CD14-positive monocyte (primary cell): ENCODE measurements around the gene EEA1. TPM values are rescaled to one million over a fixed set of nuclear protein-coding genes. Genes with fewer than 3 reads are reported as not detected.

ENCODE experiments used
- DNase-seq, 3 donors: peaks; one replicate each; pipeline ENCODE4 v3.0.0-alpha.2; 2011 to 2022
- H2AFZ ChIP-seq: 2 replicates; pipeline ENCODE4 v1.6.0; 2012; ENCODE audit warnings: mild to moderate bottlenecking, low read depth, low read length, inconsistent platforms; ENCODE audit not compliant: insufficient read depth, poor library complexity, severe bottlenecking
- H3K27ac ChIP-seq, 2 donors: 1 replicate in 1 of 2; 2 replicates in 1 of 2; pipeline ENCODE4 v1.5.1; 2012 to 2013; ENCODE audit warnings: low read length in 2 of 2, control low read depth in 1 of 2, inconsistent platforms in 1 of 2, low read depth in 1 of 2, mild to moderate bottlenecking in 1 of 2
- H3K27me3 ChIP-seq, 2 donors: one replicate each; pipeline versions ENCODE4 v1.6.0 to v1.6.1; 2011 to 2013; ENCODE audit warnings: low read length in 2 of 2; ENCODE audit not compliant: control insufficient read depth in 2 of 2, insufficient read depth in 2 of 2
- H3K36me3 ChIP-seq, 2 donors: replicated peaks in 1 of 2; 1 replicate in 1 of 2; 2 replicates in 1 of 2; pipeline versions ENCODE4 v1.5.1 to v1.6.1; 2012 to 2013; ENCODE audit warnings: low read length in 2 of 2, control low read depth in 1 of 2, inconsistent platforms in 1 of 2, mild to moderate bottlenecking in 1 of 2; ENCODE audit not compliant: insufficient read depth in 2 of 2, control insufficient read depth in 1 of 2
- H3K4me1 ChIP-seq, 2 donors: 1 replicate in 1 of 2; 2 replicates in 1 of 2; pipeline versions ENCODE4 v1.5.1 to v1.6.1; 2012 to 2013; ENCODE audit warnings: low read length in 2 of 2, control low read depth in 1 of 2, inconsistent platforms in 1 of 2, mild to moderate bottlenecking in 1 of 2, moderate library complexity in 1 of 2; ENCODE audit not compliant: insufficient read depth in 2 of 2, control insufficient read depth in 1 of 2
- H3K4me2 ChIP-seq: replicated peaks from 2 replicates; pipeline ENCODE3; 2012; ENCODE audit warnings: low read length, moderate library complexity, mild to moderate bottlenecking; ENCODE audit not compliant: poor library complexity, severe bottlenecking; ENCODE audit errors: extremely low read depth
- H3K4me3 ChIP-seq, 3 experiments: fragments of 200-600 bp in 1 of 3; sonication (generic) in 1 of 3; replicated peaks in 1 of 3; 1 replicate in 2 of 3; 2 replicates in 1 of 3; pipeline ENCODE4 v1.5.1; 2011 to 2013; ENCODE audit warnings: low read length in 3 of 3, mild to moderate bottlenecking in 3 of 3, control low read depth in 2 of 3, low read depth in 2 of 3, inconsistent platforms in 1 of 3, moderate library complexity in 1 of 3
- H3K79me2 ChIP-seq: 2 replicates; pipeline ENCODE4 v1.6.0; 2012; ENCODE audit warnings: mild to moderate bottlenecking, control low read depth, inconsistent platforms, low read length, moderate library complexity; ENCODE audit not compliant: insufficient read depth
- H3K9ac ChIP-seq: 2 replicates; pipeline ENCODE4 v1.6.0; 2017; ENCODE audit warnings: low read length, mild to moderate bottlenecking; ENCODE audit not compliant: insufficient read depth, poor library complexity, severe bottlenecking
- H3K9me3 ChIP-seq, 2 donors: replicated peaks in 1 of 2; 1 replicate in 1 of 2; 2 replicates in 1 of 2; pipeline versions ENCODE4 v1.5.1 to v1.6.1; 2012 to 2013; ENCODE audit warnings: low read length in 2 of 2, control low read depth in 1 of 2; ENCODE audit not compliant: control insufficient read depth in 1 of 2, insufficient read depth in 1 of 2
- H4K20me1 ChIP-seq: 2 replicates; pipeline ENCODE4 v1.6.0; 2012; ENCODE audit warnings: mild to moderate bottlenecking, low read length, control low read depth, moderate library complexity; ENCODE audit not compliant: insufficient read depth
- H3K27ac Mint-ChIP-seq, 7 donors: one replicate each; pipeline ENCODE4 v1.8.0; 2020; ENCODE audit warnings: mild to moderate bottlenecking in 7 of 7, mixed read lengths in 7 of 7, moderate library complexity in 6 of 7, inconsistent platforms in 2 of 7
- H3K27me3 Mint-ChIP-seq, 3 donors: one replicate each; pipeline ENCODE4 v1.8.0; 2021 to 2022; ENCODE audit warnings: low read depth in 3 of 3, mild to moderate bottlenecking in 3 of 3, mixed read lengths in 3 of 3, moderate library complexity in 3 of 3, inconsistent platforms in 1 of 3
- H3K36me3 Mint-ChIP-seq, 2 donors: one replicate each; pipeline ENCODE4 v1.8.0; 2020; ENCODE audit warnings: mixed read lengths in 2 of 2, inconsistent platforms in 1 of 2, mild to moderate bottlenecking in 1 of 2
- H3K4me1 Mint-ChIP-seq: one replicate; pipeline ENCODE4 v1.8.0; 2020; ENCODE audit warnings: mild to moderate bottlenecking, mixed read lengths
- H3K4me3 Mint-ChIP-seq, 2 donors: one replicate each; pipeline ENCODE4 v1.8.0; 2020; ENCODE audit warnings: mild to moderate bottlenecking in 2 of 2, mixed read lengths in 2 of 2, moderate library complexity in 1 of 2
- H3K9me3 Mint-ChIP-seq, 7 donors: one replicate each; pipeline ENCODE4 v1.8.0; 2020 to 2022; ENCODE audit warnings: mixed read lengths in 7 of 7, mild to moderate bottlenecking in 6 of 7, moderate library complexity in 6 of 7, inconsistent platforms in 2 of 7
- WGBS: methylation state at CpG from one replicate; pipeline ENCODE4 v1.1.5; 2013; ENCODE audit warnings: missing lambda C conversion rate; ENCODE audit not compliant: insufficient coverage; 5-methylcytosine and 5-hydroxymethylcytosine counted together
- intact Hi-C, 2 donors: fragments of 100-400 bp; cut with micrococcal nuclease; formaldehyde crosslinking; loops; one replicate each; pipeline versions ENCODE4 v1.15.0 to v1.15.1; 2023
- polyA plus RNA-seq, 3 donors: library from polyadenylated mRNA; depleted of rRNA in 1 of 3; unstranded in 2 of 3; stranded (reverse) in 1 of 3; fragments of 300-500 nt in 2 of 3; fragments of >200 nt in 1 of 3; fragmentation: Illumina TruSeq in 2 of 3; gene quantifications; 1 replicate in 2 of 3; 2 replicates in 1 of 3; pipeline ENCODE4 v1.2.3, GENCODE V29; 2012 to 2021
- TF ChIP-seq, protein P1 (sequence below): fragments of 200-600 bp; IDR thresholded peaks from one replicate; pipeline ENCODE4 v1.8.0; 2022; ENCODE audit warnings: antibody characterized with exemption, mild to moderate bottlenecking

The EEA1 gene
- polyA plus RNA-seq, 3 donors, result 3.0 to 10.7 (median 3.6) TPM

DNA sequence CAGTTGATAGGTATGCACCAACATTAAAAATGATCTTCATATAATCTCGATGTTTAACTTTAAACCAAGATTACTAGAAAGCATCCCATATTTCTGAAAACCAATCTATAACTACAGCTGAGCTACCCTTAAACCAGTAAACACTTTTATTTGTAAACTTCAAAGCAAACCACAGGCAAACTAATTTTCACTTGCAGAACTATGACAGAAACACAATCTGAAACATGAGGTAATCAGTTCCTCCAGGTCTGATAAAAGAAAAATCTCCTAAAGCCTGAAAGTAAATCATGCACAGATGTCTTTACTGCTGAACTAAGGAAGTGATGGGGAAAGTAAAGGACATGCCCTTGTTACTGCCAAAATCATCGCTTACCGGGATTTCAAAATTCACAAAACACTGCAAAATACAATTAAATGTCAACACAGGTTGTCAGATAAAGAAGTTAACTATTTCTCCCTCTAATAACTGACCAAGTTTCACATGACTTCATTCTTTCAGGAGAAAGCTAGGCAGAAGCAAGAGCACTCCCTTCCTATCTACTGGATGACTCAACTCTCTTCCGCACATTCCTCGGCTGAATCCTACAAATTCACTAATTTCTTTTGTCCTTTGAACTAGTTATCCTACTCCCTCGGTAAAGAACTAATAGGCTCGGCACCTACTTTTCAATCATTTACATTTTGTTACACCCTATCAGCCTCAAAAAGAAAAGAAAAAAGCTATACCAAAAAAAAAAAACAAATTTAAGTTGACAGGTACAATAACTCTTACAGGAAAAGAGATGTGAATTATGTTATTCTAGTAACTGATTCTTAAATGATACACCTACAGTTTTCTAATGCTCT, 1.4 kb downstream of the EEA1 start:
- peaks cover 0 to 2% (median 0%) of the 10 kb centered on the region in 7 donors for H3K9me3 Mint-ChIP-seq
- Histone ChIP-seq H4K20me1 (peaks cover 34% of the 10 kb centered on the region), H3K36me3 (no peaks in the 10 kb centered on the region), H3K27me3 (no peaks in the 10 kb centered on the region), H3K4me2 (peak overlapping the region; percentile 85), H3K9me3 (no peaks in the 10 kb centered on the region), H3K27ac (peak overlapping the region; percentile 90 to 97), H2AFZ (peak overlapping the region; percentile 70), H3K4me3 (peak overlapping the region; percentile 53 to 91 (median 81)), H3K79me2 (peaks cover 59% of the 10 kb centered on the region), H3K4me1 (peaks cover 26 to 30% of the 10 kb centered on the region in 2 donors), H3K9ac (peak overlapping the region; percentile 95)
- intact Hi-C loops, result loop anchor here (5.0 kb wide), 2 partner anchors 45 to 780 kb away; partner anchors contain the start of gene BTG1 (in 1 of the 2)
- 22% methylated on average over 3 of the region's 7 CpGs for WGBS
- TF ChIP-seq, protein P1, sequence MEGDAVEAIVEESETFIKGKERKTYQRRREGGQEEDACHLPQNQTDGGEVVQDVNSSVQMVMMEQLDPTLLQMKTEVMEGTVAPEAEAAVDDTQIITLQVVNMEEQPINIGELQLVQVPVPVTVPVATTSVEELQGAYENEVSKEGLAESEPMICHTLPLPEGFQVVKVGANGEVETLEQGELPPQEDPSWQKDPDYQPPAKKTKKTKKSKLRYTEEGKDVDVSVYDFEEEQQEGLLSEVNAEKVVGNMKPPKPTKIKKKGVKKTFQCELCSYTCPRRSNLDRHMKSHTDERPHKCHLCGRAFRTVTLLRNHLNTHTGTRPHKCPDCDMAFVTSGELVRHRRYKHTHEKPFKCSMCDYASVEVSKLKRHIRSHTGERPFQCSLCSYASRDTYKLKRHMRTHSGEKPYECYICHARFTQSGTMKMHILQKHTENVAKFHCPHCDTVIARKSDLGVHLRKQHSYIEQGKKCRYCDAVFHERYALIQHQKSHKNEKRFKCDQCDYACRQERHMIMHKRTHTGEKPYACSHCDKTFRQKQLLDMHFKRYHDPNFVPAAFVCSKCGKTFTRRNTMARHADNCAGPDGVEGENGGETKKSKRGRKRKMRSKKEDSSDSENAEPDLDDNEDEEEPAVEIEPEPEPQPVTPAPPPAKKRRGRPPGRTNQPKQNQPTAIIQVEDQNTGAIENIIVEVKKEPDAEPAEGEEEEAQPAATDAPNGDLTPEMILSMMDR, result no peak
- peak overlapping the region; percentile 85 to 92 for H3K4me3 Mint-ChIP-seq
- DNase-seq, result peak; percentile 27 to 62 (median 52)
- peak overlapping the region; percentile 68 to 99 (median 96) for H3K27ac Mint-ChIP-seq
- H3K4me1 Mint-ChIP-seq, result peaks cover 30% of the 10 kb centered on the region
- H3K27me3 Mint-ChIP-seq, result peaks cover 0 to 3% (median 3%) of the 10 kb centered on the region in 3 donors
- H3K36me3 Mint-ChIP-seq, result peaks cover 5 to 16% of the 10 kb centered on the region in 2 donors

DNA sequence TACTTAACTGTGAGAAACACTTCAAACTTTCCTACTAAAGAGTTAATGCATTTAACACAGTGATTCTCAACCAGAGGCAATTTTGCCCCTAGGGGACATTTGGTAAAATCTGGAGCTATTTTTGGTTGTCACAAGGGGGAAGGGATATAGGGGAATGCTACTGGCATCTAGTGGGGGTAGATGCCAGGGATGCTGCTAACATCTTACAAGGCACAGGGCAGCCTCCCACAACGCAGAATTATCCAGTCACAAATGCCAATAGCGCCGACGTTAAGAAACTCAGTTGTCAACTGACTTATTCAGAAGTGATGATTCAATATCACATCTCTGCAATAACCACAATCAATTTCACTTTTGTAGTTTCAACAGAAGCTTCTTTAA, 2.0 kb downstream of the EEA1 start:
- Histone ChIP-seq H3K36me3 (no peaks in the 10 kb centered on the region), H3K79me2 (peaks cover 65% of the 10 kb centered on the region), H3K9ac (no peak overlapping the region), H3K4me3 (peak overlapping the region in 1 of 3 experiments; percentile 81), H2AFZ (no peak overlapping the region), H3K27me3 (no peaks in the 10 kb centered on the region), H3K4me1 (peaks cover 26 to 30% of the 10 kb centered on the region in 2 donors), H3K27ac (peak overlapping the region in 1 of 2 donors; percentile 97), H4K20me1 (peaks cover 34% of the 10 kb centered on the region), H3K9me3 (no peaks in the 10 kb centered on the region), H3K4me2 (peak overlapping the region; percentile 85)
- intact Hi-C loops, result loop anchor here (5.0 kb wide), 2 partner anchors 45 to 780 kb away; partner anchors contain the start of gene BTG1 (in 1 of the 2)
- peak overlapping the region; percentile 55 to 99 (median 96) for H3K27ac Mint-ChIP-seq
- H3K4me3 Mint-ChIP-seq, result peak overlapping the region; percentile 85 to 92
- H3K36me3 Mint-ChIP-seq, result peaks cover 9 to 16% of the 10 kb centered on the region in 2 donors
- peak; percentile 42 to 59 (median 52) for DNase-seq
- H3K27me3 Mint-ChIP-seq, result peaks cover 0 to 3% (median 3%) of the 10 kb centered on the region in 3 donors
- peaks cover 0 to 2% (median 0%) of the 10 kb centered on the region in 7 donors for H3K9me3 Mint-ChIP-seq
- TF ChIP-seq, protein P1, result no peak
- peaks cover 33% of the 10 kb centered on the region for H3K4me1 Mint-ChIP-seq
- 0% methylated on average over 3 of the region's 4 CpGs for WGBS
